GM20000 (cell line): Measurements from ENCODE around the gene KYNU.
"Not testable (repeated sequence)": the region's sequence is repeated elsewhere in the genome, so short reads cannot be mapped to it uniquely, and the experiment has no call there.

ENCODE experiments used
- DNase-seq: peaks from one replicate; pipeline ENCODE4 v3.0.0; 2012; ENCODE audit warnings: low spot score
- CTCF ChIP-seq: IDR thresholded peaks from 2 replicates; pipeline ENCODE4 v1.5.1; 2012; ENCODE audit warnings: mild to moderate bottlenecking, control low read depth; ENCODE audit errors: extremely low read depth, missing control alignments

KYNU gene

GRCh38 chr2:143058851-143059250 lies 181.4 kb downstream of the KYNU start:
- TF ChIP-seq CTCF, result no peak
- no peak for DNase-seq

DNA sequence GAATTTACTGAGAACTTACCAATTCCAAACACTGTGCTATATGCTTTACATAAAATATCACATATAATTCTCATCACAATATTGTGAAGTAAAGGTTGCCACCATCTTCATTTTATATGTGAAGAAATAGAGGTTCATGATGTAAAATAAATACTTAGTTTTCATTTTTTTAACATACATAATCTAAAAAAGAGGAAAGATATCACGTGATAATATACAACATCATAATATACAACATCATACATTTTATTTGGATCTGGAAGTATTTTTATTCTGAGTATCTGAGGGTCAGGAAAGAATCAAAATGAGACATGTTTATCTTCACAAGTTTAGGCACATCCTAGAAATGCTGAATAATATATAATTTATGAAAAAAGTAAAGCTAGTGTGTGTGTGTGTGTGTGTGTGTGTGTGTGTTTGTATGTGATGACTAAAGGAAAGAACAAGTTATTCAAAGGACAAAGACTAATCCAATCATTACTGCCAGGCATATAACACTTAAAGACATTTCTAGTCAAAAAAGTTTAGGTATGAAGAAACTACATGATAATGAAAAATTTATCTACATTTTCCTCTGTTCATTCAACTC lies 186.2 kb downstream of the KYNU start:
- TF ChIP-seq CTCF, result no peak
- no peak for DNase-seq

DNA sequence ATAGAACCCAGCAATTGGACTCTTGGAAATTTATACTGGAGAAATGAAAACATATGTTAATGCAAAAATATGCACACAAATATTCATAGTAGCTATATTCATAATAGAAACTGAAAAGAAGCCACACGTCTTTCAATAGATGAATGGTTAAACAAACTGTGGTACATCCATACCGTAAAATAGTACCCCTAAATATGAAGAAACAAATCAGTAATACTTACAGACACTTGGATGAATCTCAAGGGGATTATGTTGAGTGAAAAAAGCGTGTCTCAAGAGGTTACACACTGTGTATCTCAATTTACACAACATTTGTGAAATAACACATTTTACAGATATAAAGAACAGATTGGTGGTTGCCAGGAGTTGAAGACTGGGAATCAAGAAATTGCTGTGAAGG lies 190.6 kb downstream of the KYNU start:
- DNase-seq, result no peak

DNA sequence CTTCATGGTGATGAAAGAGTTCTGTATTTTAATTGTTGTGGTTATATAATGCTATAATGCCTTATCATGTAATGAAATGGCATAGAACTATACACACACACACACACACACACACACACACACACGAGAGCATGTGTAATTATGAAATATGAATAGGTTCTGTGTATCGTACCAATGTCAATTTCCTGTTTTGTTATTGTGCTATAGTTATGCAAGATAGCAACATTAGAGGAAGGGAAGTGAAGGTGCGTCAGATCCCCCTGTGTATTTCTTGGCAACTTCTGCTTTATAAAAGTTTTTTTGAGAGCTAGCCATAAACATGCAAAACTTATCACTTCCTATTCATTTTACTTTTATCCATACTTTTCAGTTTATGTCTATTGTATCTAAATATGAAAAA lies 191.0 kb downstream of the KYNU start:
- no peak for DNase-seq
- TF ChIP-seq CTCF, result no peak

More for the DNA sequence above, 190.6 kb downstream of the KYNU start:
- no peak for TF ChIP-seq CTCF

DNA sequence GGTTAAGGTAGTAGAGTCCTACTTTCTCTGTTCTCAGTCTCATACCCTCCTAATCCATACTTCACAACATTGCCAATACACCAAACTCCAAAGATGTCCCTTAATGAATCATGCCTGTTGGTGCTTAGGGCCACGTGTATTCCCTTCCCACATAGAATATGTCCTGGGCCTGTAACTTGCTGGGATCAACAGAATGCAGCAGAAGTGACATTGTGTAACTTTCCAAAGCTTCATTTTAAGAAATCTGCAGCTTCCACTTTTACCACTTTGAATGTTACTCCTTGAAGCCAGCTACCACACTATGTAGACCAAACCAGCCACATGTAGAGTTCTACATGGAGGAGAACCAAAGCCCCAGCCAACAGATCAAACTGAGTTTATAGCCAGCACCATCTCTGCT lies 193.2 kb downstream of the KYNU start:
- TF ChIP-seq CTCF, result no peak
- DNase-seq, result no peak

DNA sequence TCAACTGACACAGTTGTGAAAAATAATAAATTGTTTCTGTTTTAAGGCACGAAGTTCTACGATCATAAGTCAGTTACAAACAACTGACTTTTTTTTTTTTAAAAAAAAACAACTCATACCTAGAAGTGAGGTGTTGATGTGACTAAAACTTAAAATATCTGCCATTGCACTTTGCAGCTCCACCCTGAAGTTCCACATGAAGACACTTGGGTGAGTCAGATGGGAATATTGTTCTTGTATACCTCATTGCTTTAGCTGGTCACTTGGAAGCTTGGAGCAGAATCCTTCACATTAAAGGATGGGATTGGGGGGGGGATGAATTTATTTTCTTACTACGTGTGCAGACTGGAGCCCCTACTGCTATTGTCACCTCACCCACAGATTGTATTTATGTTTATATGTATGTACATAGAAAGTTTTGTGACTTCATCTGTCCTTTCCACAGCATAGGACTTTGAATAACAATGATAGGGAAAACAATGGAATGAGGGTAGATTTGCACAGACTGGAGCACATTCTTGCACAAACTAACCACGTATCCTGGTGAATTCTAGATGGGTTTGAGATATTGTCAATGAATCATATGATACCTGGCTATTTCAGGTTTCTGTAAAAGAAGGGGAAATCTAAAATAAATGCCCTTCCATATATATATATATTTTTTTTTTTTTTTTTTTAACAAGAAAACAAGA lies 193.9 kb downstream of the KYNU start:
- no peak for DNase-seq

GRCh38 chr2:143074913-143075312 lies 197.4 kb downstream of the KYNU start:
- not testable (repeated sequence) for DNase-seq

More for the DNA sequence above, 193.9 kb downstream of the KYNU start:
- TF ChIP-seq CTCF, result no peak

DNA sequence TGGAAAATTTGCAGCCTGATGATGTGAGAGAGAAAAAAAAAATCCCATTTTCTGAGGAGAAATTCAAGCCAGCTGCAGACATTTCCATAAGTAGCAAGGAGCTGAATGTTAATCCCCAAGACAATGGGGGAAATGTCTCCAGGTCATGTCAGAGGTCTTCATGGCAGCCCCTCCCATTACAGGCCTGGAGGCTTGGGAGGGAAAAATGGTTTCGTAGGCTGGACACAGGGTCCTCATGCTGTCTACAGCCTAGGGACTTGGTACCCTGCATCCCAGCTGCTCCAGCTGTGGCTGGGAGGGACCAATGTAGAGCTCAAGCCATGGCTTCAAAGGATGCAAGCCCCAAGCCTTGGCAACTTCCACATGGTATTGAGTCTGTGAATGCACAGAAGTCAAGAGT lies 198.2 kb downstream of the KYNU start:
- TF ChIP-seq CTCF, result no peak
- DNase-seq, result no peak
